C4-2B (cell line): ENCODE data around the gene NCAM2.

Source experiments
- ZFX ChIP-seq: fragments of 450-650 bp; IDR thresholded peaks from 2 replicates; pipeline ENCODE4 v1.6.1; 2017
- TF ChIP-seq, protein P1 (sequence below): fragments of 450-650 bp; conservative IDR thresholded peaks from 2 replicates; pipeline ENCODE4 v1.5.1; 2017; ENCODE audit warnings: mild to moderate bottlenecking

GRCh38 chr21:21174676-21175075, 176.5 kb downstream of the NCAM2 start:
- TF ChIP-seq, protein P1, sequence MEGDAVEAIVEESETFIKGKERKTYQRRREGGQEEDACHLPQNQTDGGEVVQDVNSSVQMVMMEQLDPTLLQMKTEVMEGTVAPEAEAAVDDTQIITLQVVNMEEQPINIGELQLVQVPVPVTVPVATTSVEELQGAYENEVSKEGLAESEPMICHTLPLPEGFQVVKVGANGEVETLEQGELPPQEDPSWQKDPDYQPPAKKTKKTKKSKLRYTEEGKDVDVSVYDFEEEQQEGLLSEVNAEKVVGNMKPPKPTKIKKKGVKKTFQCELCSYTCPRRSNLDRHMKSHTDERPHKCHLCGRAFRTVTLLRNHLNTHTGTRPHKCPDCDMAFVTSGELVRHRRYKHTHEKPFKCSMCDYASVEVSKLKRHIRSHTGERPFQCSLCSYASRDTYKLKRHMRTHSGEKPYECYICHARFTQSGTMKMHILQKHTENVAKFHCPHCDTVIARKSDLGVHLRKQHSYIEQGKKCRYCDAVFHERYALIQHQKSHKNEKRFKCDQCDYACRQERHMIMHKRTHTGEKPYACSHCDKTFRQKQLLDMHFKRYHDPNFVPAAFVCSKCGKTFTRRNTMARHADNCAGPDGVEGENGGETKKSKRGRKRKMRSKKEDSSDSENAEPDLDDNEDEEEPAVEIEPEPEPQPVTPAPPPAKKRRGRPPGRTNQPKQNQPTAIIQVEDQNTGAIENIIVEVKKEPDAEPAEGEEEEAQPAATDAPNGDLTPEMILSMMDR, result no peak
- no peak for TF ChIP-seq ZFX
